Parathyroid adenoma (tissue), 2 donors: Measurements from ENCODE around the gene APLP1.
A peak's percentile ranks its signal among the peaks of the same experiment; 100 is the strongest.
"Not testable (repeated sequence)": the region's sequence is repeated elsewhere in the genome, so short reads cannot be mapped to it uniquely, and the experiment has no call there.

Experiments
- H2AFZ ChIP-seq: fragments of 300-600 bp; sonication (generic); one replicate; pipeline ENCODE4 v1.7.0; 2017; ENCODE audit warnings: antibody characterized with exemption, mild to moderate bottlenecking
- H3K27ac ChIP-seq: fragments of 300-600 bp; sonication (generic); one replicate; pipeline ENCODE4 v1.7.0; 2017
- H3K27me3 ChIP-seq: fragments of 300-600 bp; sonication (generic); one replicate; pipeline ENCODE4 v1.7.0; 2017; ENCODE audit warnings: low read length; ENCODE audit not compliant: control insufficient read depth, insufficient read depth
- H3K36me3 ChIP-seq: fragments of 300-600 bp; sonication (generic); one replicate; pipeline ENCODE4 v1.7.0; 2017; ENCODE audit warnings: low read length; ENCODE audit not compliant: control insufficient read depth, insufficient read depth
- H3K4me1 ChIP-seq: fragments of 300-600 bp; sonication (generic); one replicate; pipeline ENCODE4 v1.7.0; 2017; ENCODE audit warnings: control low read depth
- H3K4me2 ChIP-seq: fragments of 300-600 bp; sonication (generic); one replicate; pipeline ENCODE4 v1.7.0; 2017; ENCODE audit warnings: low read length
- H3K4me3 ChIP-seq: fragments of 300-600 bp; sonication (generic); one replicate; pipeline ENCODE4 v1.7.0; 2017; ENCODE audit warnings: low read depth, low read length
- H3K79me2 ChIP-seq: fragments of 300-600 bp; sonication (generic); one replicate; pipeline ENCODE4 v1.7.0; 2017; ENCODE audit warnings: control low read depth
- H3K9ac ChIP-seq: fragments of 300-600 bp; sonication (generic); one replicate; pipeline ENCODE4 v1.7.0; 2017; ENCODE audit warnings: mild to moderate bottlenecking
- H3K9me3 ChIP-seq: fragments of 300-600 bp; sonication (generic); one replicate; pipeline ENCODE4 v1.7.0; 2017; ENCODE audit warnings: low read length; ENCODE audit not compliant: control insufficient read depth
- TF ChIP-seq, protein P1 (sequence below): fragments of 300-600 bp; sonication (generic); IDR thresholded peaks from one replicate; pipeline ENCODE4 v1.7.0; 2017; ENCODE audit warnings: antibody characterized with exemption, mild to moderate bottlenecking
- donor health status: primary hyperparathyroidism.

Gene APLP1

DNA sequence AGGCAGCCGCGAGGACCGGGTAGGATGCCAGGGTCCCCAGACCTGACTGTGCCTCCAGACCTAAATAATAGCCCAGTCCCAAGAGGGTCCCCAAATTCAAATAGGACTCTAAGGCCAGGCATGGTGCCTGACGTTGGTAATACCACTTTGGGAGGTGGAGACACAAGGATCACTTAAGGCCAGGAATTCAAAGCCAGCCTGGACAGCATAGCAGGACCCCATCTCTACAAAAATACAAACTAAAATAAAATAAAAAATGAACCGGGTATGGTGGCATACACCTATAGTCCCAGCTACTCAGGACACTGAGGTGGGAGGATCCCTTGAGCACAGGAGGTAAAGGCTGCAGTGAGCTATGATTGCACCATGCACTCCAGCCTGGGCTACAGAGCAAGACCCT is 5.4 kb upstream of the APLP1 start:
- H3K4me2 ChIP-seq, result no peak overlapping the region
- no peaks in the 10 kb centered on the region for H3K36me3 ChIP-seq
- H2AFZ ChIP-seq, result no peak overlapping the region
- H3K9me3 ChIP-seq, result no peaks in the 10 kb centered on the region
- H3K9ac ChIP-seq, result no peak overlapping the region
- TF ChIP-seq, protein P1, sequence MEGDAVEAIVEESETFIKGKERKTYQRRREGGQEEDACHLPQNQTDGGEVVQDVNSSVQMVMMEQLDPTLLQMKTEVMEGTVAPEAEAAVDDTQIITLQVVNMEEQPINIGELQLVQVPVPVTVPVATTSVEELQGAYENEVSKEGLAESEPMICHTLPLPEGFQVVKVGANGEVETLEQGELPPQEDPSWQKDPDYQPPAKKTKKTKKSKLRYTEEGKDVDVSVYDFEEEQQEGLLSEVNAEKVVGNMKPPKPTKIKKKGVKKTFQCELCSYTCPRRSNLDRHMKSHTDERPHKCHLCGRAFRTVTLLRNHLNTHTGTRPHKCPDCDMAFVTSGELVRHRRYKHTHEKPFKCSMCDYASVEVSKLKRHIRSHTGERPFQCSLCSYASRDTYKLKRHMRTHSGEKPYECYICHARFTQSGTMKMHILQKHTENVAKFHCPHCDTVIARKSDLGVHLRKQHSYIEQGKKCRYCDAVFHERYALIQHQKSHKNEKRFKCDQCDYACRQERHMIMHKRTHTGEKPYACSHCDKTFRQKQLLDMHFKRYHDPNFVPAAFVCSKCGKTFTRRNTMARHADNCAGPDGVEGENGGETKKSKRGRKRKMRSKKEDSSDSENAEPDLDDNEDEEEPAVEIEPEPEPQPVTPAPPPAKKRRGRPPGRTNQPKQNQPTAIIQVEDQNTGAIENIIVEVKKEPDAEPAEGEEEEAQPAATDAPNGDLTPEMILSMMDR, result no peak
- H3K4me1 ChIP-seq, result peaks cover 3% of the 10 kb centered on the region
- no peaks in the 10 kb centered on the region for H3K79me2 ChIP-seq
- no peaks in the 10 kb centered on the region for H3K27me3 ChIP-seq
- no peak overlapping the region for H3K4me3 ChIP-seq
- no peak overlapping the region for H3K27ac ChIP-seq

DNA sequence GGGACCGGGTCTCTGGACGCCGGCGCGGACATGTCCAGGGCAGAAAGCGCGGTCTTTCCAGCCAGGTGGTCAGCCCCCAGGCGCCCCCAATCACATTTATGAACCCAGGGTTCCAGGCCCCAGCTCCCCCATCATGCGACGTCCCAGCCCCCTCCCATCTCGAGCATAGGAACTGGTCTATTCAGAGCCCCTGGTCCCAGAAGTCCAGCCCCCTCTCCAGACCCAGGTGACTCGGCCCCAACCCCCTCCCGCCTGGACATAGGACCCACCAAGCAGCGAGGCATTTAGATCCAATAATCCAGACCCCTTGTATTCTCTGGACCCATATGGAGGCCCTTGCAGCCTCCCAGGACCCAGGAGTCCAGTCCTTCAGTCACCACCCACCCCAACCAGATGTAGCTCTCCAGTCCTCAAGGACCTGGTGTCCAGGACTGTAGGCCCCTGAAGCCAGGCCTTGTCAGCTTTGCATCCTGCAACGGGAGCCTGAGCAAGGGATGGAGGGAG is 501 bp downstream of the APLP1 start:
- peaks cover 4% of the 10 kb centered on the region for H3K79me2 ChIP-seq
- H3K4me2 ChIP-seq, result peak overlapping the region; percentile 79
- H3K27me3 ChIP-seq, result no peaks in the 10 kb centered on the region
- TF ChIP-seq, protein P1, result no peak
- peak overlapping the region; percentile 41 for H3K4me3 ChIP-seq
- H3K36me3 ChIP-seq, result no peaks in the 10 kb centered on the region
- H3K9me3 ChIP-seq, result no peaks in the 10 kb centered on the region
- peaks cover 11% of the 10 kb centered on the region for H3K4me1 ChIP-seq
- H2AFZ ChIP-seq, result peak overlapping the region; percentile 61
- H3K27ac ChIP-seq, result peak overlapping the region; percentile 65
- no peak overlapping the region for H3K9ac ChIP-seq

DNA sequence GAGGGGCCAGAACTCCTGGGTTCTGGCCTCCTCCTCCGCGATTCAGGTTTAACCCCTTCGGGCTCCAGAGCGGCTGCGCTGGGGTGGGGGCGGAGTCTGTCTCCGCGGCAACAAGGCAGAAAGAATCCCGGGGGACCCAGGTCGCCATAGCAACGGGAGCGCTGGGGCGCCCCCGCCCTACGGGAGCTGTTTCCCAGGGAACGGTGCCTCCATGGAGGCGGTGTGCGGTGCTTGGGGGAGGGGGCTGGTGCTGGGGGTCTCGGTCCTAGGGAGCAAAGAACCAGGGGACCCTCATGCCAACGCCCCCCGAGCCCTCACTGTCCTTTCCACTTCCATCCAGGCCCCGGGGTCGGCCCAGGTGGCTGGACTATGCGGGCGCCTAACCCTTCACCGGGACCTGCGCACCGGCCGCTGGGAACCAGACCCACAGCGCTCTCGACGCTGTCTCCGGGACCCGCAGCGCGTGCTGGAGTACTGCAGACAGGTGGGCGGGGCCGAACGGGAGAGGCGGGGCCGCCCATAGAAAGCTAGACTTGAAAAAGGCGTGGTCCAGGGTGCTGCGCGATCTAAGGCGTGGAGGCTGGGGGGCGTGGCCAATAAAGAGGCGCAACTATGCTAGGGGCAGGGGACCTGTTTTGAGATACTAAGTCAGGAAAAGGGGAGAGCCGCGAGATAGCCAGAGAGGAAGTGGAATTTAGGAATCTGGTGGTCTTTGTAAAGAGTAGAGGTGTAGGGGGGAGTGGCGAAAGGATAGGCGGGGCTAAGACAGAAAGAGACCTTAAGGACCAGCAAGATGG is 1.2 kb downstream of the APLP1 start:
- Histone ChIP-seq H3K4me1 (peaks cover 11% of the 10 kb centered on the region), H3K4me3 (peak overlapping the region; percentile 41), H3K79me2 (peaks cover 4% of the 10 kb centered on the region), H3K4me2 (peak overlapping the region; percentile 79), H3K9me3 (no peaks in the 10 kb centered on the region), H3K27ac (peak overlapping the region; percentile 65), H2AFZ (peak overlapping the region; percentile 61), H3K9ac (no peak overlapping the region), H3K27me3 (no peaks in the 10 kb centered on the region), H3K36me3 (no peaks in the 10 kb centered on the region)
- TF ChIP-seq, protein P1, result no peak

DNA sequence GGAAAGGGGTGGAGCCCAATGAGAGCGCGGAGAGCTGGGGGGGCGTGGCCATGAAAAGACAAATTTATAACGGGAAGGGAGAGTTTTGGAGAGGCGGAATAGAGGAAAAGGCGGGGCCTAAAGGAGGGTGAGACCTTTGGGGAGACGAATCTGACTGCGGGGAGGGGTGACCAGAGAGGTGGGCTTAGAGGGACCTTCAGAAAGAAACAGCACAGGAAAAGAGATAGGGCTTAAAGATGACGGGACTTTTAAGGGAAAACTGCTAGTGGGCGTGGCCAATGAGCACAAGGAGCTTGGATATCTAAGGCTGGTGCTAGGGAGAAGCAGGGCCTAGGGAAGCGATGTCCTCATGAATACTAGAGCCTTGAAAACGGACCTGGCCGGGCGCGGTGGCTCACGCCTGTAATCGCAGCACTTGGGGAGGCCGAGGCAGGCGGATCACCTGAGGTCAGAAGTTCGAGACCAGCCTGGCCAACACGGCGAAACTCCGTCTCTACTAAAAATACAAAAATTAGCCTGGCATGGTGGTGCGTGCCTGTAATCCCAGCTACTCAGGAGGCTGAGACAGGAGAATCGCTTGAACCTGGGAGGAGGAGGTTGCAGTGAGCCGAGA is 1.9 kb downstream of the APLP1 start:
- not testable (repeated sequence) for H3K36me3 ChIP-seq, H3K27ac ChIP-seq, H3K9me3 ChIP-seq, H3K79me2 ChIP-seq, H3K27me3 ChIP-seq, H2AFZ ChIP-seq, H3K9ac ChIP-seq
- peak overlapping the region; percentile 79 for H3K4me2 ChIP-seq
- peak overlapping the region; percentile 41 for H3K4me3 ChIP-seq
- H3K4me1 ChIP-seq, result peaks cover 11% of the 10 kb centered on the region

DNA sequence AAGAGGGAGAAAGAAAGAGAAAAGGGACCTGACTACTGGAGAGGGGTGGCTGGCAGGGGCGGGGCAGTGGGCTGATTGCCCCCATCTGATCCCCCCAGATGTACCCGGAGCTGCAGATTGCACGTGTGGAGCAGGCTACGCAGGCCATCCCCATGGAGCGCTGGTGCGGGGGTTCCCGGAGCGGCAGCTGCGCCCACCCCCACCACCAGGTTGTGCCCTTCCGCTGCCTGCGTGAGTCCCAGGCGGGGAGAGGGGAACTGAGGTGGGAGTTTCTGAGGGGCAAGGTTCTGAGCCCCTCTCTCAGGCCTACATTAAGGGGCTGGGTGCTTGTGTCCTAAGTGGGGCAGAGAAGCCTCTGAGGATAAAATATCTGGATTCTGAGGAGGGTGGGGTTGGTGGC is 2.4 kb downstream of the APLP1 start:
- Histone ChIP-seq H3K9me3 (no peaks in the 10 kb centered on the region), H2AFZ (no peak overlapping the region), H3K9ac (no peak overlapping the region), H3K4me3 (no peak overlapping the region), H3K4me2 (no peak overlapping the region), H3K27me3 (no peaks in the 10 kb centered on the region), H3K36me3 (no peaks in the 10 kb centered on the region), H3K27ac (no peak overlapping the region), H3K4me1 (peaks cover 11% of the 10 kb centered on the region), H3K79me2 (peaks cover 4% of the 10 kb centered on the region)
- TF ChIP-seq, protein P1, result no peak
